GM18505 (cell line): Measurements from ENCODE around the gene NACAD.

Experiments used
- ATAC-seq: cut with Tn5 transposase; IDR thresholded peaks from one replicate; pipeline ENCODE4 v1.9.1; 2021; ENCODE audit not compliant: unreplicated experiment
- POLR2A ChIP-seq: IDR thresholded peaks from 4 replicates; pipeline ENCODE4 v1.6.1; 2011; ENCODE audit warnings: borderline replicate concordance; ENCODE audit not compliant: insufficient read depth, insufficient read length; ENCODE audit errors: extremely low read depth

The NACAD gene

DNA sequence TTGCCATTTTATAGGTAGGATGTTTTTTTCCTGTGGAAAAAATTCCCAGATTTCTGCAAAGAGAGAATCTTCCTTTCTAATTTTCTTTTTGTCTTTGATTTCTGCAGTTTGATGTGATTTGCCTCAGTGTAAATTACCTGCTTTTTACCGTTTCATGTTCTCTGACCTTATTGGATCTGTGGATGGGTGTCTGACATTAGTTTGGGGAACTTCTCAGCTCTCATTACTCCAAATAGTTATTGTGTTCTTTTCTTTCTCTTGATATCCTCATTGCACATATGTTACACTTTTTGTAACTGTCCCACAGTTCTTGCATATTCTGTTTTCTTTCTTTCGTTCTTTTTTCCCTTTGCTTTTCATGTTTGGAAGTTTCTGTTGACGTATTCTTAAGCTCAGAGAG is 28.5 kb downstream of the NACAD start:
- ATAC-seq = no peak
- no peak for TF ChIP-seq POLR2A

DNA sequence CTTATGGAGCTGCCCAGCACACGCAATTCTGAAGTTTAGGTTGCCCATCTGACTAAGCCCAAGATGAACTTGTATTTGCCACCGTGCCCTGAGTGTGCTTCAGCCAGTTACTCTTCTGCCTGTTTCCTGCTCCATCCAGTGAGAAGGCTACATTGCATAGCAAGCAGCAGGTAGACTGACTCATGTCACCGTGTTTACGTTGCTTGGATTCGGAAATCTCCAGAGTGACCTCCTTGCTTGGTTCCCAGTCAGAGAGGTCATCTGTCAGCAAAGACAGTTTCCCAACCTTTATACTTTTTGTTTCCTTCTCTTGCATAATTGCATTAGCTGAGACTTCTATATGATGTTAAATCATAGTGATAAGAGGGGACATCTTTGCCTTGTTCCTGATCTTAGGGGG is 30.9 kb downstream of the NACAD start:
- no peak for ATAC-seq
- no peak for TF ChIP-seq POLR2A

DNA sequence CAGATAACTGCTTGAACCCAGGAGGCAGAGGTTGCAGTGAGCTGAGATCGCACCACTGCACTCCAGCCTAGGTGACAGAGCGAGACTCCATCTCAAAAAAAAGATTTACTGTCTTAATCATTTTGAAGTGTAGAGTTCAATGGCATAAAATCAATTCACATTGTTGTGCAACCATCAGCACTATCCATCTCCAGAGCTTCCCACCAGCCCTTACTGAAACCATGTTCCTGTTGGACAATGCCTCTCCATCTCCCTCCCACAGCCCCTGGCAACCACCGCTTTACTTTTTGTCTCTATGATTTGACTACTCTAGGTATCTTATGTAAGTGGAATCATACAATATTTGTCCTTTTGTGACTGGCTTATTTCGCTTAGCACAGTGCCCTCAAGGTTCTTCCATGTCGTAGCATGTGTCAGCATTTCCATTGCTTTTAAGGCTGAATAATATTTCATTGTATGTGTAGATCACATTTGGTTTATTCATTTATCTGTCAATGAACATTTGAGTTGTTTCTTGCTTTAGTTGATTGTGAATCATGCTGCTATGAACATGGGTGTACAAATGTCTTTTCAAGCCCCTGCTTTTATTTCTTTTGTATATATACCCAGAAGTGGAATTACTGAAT is 33.1 kb downstream of the NACAD start:
- no peak for TF ChIP-seq POLR2A
- no peak for ATAC-seq

DNA sequence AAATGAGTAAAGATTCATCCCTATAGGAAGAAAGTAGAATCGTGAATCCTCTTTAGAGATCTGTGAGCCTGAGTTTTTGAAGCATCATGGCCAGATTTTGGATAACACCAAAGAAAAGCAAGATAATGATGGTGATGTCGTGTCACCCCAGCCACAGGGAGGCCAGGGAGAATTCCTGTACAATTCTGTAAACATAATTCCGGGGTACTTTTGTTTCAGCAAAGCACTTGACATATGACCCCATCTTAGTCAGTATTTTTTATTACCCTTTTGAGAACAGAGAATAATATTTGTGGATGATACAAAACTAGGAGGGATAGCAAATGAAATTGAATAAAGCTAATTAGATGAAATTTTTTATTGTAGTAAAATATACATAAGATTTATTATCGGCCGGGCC is 33.8 kb downstream of the NACAD start:
- no peak for TF ChIP-seq POLR2A
- no peak for ATAC-seq

DNA sequence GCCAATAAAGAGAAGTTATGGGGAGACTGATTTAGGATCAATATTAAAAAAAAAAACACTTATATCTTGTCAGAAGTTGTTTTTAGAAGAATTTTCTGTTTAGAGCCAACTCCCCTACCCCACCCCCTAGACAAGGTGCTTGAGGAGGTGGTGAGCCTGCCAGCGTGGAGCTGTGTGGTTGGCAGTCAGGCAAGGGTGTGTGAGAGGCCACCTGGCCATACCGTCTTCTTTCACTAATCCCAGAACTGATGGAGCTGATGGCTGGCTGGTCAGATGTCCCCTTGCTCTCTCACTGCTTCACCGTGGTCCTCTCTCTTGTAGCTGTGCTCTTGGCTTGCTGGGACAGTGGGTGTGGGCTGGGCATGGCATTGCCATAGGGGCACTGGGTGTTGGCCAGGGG is 34.3 kb downstream of the NACAD start:
- no peak for ATAC-seq
- TF ChIP-seq POLR2A = no peak

DNA sequence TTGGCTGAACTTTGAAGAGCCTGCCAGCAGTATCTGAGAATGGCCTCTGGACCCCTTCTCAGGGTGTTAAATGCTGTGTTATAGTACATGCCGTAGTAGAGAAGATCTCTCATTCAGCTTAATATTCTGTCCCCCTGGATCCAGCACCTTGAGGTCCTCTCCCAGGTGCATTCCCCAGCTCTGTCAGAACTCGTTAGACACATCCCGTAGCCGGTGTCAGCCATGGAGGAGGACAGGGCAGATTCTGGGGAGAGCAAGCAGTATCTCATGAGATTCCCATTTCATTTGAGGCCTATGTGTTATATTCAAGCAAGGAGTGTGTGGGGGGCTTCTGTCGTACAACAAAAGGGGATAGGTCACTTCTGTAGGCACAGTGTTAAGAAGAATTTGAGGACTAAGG is 34.8 kb downstream of the NACAD start:
- no peak for ATAC-seq
- no peak for TF ChIP-seq POLR2A

DNA sequence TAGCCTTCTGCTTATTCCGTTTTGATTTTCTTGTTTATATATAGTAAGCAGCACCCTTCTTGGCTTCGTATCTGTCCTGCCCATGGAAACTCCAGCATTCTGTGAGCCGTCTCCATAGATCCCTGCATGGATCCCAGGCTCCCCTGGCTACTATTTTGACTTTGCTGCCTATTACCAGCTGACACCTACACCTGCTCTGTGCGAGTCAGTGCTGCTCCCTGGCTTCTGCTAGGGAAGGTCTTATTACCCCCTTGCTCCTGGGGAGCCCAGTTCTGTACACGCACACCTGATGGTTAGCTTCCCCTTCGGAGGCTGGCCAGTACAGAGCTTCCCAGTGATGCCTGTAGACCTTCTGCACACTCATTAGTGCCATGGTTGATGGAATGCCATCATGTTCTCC is 35.4 kb downstream of the NACAD start:
- no peak for ATAC-seq
- TF ChIP-seq POLR2A = no peak

DNA sequence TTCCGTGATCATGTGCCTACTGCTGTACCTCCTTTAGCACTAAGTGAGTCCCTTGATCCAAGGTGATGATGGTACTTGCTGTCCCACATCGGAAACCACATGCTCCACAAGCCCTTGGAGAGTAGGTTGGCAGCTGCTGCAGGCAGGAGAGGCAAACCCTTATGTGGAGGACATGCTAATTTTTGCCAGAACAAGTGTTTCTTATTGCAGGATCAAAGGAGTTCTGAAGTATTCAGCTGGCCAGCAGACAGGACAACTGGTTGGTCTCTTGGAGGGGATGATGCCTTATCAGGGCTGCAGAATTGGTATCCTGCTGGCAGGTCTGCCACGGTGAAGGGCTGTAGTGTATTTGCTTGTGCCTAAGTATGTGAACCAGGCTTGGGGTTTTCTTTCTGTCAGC is 36.8 kb downstream of the NACAD start:
- no peak for TF ChIP-seq POLR2A
- ATAC-seq = no peak

DNA sequence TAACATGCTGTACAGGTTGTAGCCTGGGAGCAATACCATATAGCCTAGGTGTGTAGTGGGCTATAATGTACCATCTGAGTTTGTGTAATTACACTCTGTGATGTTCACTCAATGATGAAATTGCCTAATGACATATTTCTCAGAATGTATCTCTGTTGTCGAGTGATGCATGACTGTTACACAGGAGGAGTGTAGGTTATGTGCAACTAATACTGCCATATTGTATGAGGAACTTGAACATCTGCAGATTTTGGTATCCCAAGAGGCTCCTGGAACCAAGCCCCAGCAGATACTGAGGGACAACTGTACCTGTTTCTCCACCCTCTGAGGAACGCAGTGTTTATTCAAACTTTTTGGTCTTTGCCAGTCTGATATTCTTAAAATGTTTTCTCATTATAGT is 38.6 kb downstream of the NACAD start:
- TF ChIP-seq POLR2A = no peak
- no peak for ATAC-seq

DNA sequence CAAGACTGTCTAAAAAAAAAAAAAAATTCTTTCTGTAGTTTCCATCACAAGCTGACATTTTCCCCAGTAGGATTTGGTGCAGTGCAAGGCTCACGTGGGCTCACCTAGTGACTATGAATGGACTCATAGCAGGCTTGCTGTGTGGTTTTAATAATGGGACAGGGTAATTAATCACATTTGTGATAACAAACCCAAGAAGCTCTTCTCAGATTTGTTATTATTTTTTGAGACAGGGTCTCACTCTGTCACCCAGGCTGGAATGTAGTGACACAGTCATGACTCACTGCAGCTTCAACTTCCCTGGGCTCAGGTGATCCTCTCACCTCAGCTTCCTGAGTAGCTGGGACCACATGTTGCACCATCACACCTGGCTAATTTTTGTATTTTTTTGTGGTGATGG is 40.0 kb downstream of the NACAD start:
- no peak for ATAC-seq
- no peak for TF ChIP-seq POLR2A

DNA sequence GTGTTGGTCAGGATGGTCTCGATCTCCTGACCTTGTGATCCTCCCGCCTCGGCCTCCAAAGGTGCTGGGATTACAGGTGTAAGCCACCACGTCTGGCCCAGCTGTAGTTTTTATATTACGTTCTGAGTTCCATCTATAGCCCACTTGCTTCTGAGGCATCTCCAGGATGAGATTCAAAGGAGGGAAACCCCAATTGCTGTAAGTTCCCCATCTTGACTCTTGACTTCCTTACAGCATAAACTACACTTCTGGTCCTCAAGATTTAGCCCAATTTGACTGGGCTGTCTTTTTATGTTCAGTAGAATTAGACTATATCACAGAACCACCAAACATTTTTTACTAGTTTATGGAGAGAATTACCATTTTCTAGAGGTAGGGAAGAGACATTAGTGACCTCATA is 44.4 kb downstream of the NACAD start:
- TF ChIP-seq POLR2A = no peak
- no peak for ATAC-seq

DNA sequence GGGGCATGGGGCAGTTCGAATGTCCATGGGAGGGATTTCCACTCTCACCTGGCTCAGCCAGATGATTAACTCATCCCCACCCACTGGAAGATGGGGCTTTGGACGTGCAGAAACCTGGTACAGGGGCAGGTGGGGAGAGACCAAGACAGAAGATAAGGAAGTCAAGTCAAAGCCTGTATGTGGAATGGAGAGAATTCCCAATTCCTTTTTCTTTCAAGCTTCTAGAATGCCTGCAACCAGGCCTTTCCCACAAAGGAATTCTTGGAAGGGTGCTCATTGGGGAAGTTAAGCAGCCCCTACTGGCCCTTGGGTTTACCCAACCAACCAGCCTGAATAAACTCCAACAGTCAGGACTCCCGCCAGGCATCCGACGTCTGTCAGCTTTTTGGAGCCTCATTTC is 49.7 kb downstream of the NACAD start:
- TF ChIP-seq POLR2A = no peak
- no peak for ATAC-seq

DNA sequence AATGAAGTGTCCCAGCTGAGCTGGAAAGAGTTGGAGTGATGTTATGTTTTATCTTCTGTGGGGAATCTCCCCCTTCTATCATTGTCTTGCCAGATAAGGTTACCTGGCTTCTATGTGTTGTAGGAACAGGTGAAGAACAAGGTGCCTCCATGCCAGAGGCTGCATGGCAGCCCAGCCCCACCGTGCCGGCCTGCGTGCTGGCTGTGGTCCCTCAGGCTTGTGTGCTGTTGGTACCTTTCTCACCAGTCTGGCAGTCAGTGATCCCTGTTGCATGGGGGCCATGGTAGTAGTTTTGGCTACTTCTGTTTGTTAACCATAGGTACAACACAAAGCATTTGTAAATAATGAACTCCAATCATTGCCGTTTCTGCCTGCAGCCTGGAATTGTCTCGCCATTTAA is 50.9 kb downstream of the NACAD start:
- ATAC-seq = no peak
- TF ChIP-seq POLR2A = no peak

DNA sequence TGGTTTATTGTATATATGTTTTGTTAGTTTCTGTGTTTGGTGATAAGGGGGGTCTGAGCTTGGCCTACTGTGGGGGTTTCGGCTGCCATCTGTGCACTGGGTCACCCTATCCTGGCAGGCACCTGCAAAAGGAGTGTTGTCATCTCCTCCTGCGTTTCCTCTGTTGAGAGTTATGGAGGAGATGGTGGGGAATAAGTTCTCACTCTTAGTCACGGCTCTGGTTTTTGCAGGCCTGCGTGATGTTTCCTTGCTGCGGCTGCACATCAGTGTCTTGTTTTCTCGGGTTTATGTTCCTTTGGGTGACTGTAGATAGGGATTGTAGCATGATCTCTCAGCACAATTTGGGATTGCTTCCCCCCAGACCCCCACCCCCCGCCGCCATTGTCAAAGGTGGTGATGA is 52.0 kb downstream of the NACAD start:
- no peak for ATAC-seq
- no peak for TF ChIP-seq POLR2A

DNA sequence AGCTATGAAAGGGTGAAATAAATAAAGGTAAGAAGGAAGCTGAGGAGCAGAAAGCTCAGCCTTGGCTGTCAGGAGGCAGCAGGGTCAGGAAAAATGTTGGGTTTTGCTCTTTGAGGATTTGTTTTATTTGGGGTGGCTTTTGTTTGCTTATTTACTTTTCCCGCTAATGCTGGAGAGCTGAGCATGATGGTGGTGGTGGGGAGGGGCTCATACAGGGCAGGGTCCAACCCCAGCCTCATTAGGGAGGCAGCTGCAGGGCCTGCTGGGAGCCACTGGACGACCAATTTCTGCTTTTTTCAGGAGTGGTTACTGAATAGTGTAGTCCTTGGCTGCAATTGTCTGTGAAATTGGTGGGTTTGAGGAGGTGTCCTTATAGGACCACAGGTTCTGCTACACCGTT is 52.5 kb downstream of the NACAD start:
- ATAC-seq = no peak

More for the DNA sequence above, 52.5 kb downstream of the NACAD start:
- no peak for TF ChIP-seq POLR2A
